Measurements from ENCODE around the gene C4orf51. TPM values are rescaled to one million over a fixed set of nuclear protein-coding genes. Genes with fewer than 3 reads are reported as not detected.

Gene C4orf51
- total and polyA plus RNA-seq, 2 donors (not counting 1 experiment from before 2014, with no cell fraction given): not detected

DNA sequence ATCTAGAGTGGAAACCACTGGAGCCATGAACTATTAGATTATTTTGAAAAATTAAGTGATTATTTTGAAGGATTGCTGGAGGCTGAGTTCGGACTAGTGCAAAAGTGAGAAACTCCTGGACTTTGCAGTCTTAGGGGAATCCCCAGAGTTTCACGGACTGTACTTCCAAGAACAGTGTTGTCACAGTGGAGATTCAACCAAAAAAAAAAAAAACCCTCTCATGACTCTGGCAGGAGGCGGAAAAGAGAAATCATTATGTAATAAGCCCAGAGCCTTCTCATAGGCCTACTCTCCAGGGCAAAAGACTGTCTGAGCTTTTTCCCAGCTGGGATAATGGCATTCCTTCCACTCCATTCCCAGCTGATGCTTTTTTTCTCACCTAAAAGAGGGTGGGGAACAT, 16.8 kb upstream of the C4orf51 start:
- Histone ChIP-seq H3K4me1 (ENCODE audit: control insufficient read depth, extremely low read depth, insufficient read depth, low read length) (no peaks in the 10 kb centered on the region), H3K4me2 (ENCODE audit: extremely low read depth, insufficient read depth, low read length) (no peak overlapping the region), H3K27me3 (ENCODE audit: control insufficient read depth, insufficient read depth, low read length) (no peaks in the 10 kb centered on the region), H3K27ac (ENCODE audit: insufficient read depth, low read length) (no peak overlapping the region), H4K20me1 (ENCODE audit: control insufficient read depth, extremely low read depth, insufficient read depth, low read length) (no peaks in the 10 kb centered on the region), H2AFZ (ENCODE audit: low read length) (no peak overlapping the region), H3K4me3 (replicated peaks in 1 of 4; ENCODE audit: control extremely low read depth in 1 of 4, insufficient read depth in 1 of 4, low read depth in 3 of 4, low read length in 4 of 4) (no peak overlapping the region), H3K9ac (ENCODE audit: insufficient read depth, low read length) (no peak overlapping the region), H3K36me3 (ENCODE audit: control insufficient read depth, insufficient read depth, low read length) (no peaks in the 10 kb centered on the region), H3K9me3 (ENCODE audit: control insufficient read depth, insufficient read depth, low read depth, low read length) (no peaks in the 10 kb centered on the region), H3K79me2 (ENCODE audit: control insufficient read depth, insufficient read depth, low read length) (no peaks in the 10 kb centered on the region)
- no peak for DNase-seq (ENCODE audit: low read depth in 2 of 2)
- TF ChIP-seq EZH2 (IDR thresholded peaks at IDR 0.05; ENCODE audit: low read length, missing control alignments): no peak
- TF ChIP-seq, protein P1, sequence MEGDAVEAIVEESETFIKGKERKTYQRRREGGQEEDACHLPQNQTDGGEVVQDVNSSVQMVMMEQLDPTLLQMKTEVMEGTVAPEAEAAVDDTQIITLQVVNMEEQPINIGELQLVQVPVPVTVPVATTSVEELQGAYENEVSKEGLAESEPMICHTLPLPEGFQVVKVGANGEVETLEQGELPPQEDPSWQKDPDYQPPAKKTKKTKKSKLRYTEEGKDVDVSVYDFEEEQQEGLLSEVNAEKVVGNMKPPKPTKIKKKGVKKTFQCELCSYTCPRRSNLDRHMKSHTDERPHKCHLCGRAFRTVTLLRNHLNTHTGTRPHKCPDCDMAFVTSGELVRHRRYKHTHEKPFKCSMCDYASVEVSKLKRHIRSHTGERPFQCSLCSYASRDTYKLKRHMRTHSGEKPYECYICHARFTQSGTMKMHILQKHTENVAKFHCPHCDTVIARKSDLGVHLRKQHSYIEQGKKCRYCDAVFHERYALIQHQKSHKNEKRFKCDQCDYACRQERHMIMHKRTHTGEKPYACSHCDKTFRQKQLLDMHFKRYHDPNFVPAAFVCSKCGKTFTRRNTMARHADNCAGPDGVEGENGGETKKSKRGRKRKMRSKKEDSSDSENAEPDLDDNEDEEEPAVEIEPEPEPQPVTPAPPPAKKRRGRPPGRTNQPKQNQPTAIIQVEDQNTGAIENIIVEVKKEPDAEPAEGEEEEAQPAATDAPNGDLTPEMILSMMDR (conservative IDR thresholded peaks at IDR 0.05 in 1 of 2, IDR thresholded peaks at IDR 0.05 in 1 of 2; ENCODE audit: low read depth in 1 of 2, low read length in 2 of 2): no peak

DNA sequence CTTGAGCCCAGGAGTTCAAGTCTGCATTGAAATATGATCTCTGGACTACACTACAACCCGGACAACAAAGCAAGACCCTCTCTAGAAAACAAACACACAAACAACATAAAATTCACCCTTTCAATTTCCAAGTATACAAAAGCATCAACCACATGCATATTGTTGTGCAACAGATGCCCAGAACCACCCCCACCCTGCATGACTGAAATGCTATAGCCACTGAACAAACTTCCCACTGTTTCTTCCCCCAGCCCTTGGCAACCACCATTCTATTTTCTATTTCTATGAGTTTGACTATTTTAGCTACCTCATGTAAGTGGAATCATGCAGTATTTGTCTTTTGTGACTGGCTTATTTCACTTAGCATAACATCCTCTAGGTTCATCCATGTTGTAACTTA, 14.2 kb upstream of the C4orf51 start:
- no peaks in the 10 kb centered on the region for H3K4me1 ChIP-seq (ENCODE audit: control insufficient read depth, extremely low read depth, insufficient read depth, low read length)
- no peaks in the 10 kb centered on the region for H3K27me3 ChIP-seq (ENCODE audit: control insufficient read depth, insufficient read depth, low read length)
- no peak overlapping the region for H3K4me3 ChIP-seq (replicated peaks in 1 of 4; ENCODE audit: control extremely low read depth in 1 of 4, insufficient read depth in 1 of 4, low read depth in 3 of 4, low read length in 4 of 4)
- no peak overlapping the region for H3K9ac ChIP-seq (ENCODE audit: insufficient read depth, low read length)
- H4K20me1 ChIP-seq (ENCODE audit: control insufficient read depth, extremely low read depth, insufficient read depth, low read length): no peaks in the 10 kb centered on the region
- H3K36me3 ChIP-seq (ENCODE audit: control insufficient read depth, insufficient read depth, low read length): no peaks in the 10 kb centered on the region
- H3K27ac ChIP-seq (ENCODE audit: insufficient read depth, low read length): no peak overlapping the region
- H3K79me2 ChIP-seq (ENCODE audit: control insufficient read depth, insufficient read depth, low read length): no peaks in the 10 kb centered on the region
- DNase-seq (ENCODE audit: low read depth in 2 of 2): no peak
- no peaks in the 10 kb centered on the region for H3K9me3 ChIP-seq (ENCODE audit: control insufficient read depth, insufficient read depth, low read depth, low read length)
- TF ChIP-seq, protein P1 (conservative IDR thresholded peaks at IDR 0.05 in 1 of 2, IDR thresholded peaks at IDR 0.05 in 1 of 2; ENCODE audit: low read depth in 1 of 2, low read length in 2 of 2): no peak
- no peak for TF ChIP-seq EZH2 (IDR thresholded peaks at IDR 0.05; ENCODE audit: low read length, missing control alignments)
- no peak overlapping the region for H3K4me2 ChIP-seq (ENCODE audit: extremely low read depth, insufficient read depth, low read length)
- no peak overlapping the region for H2AFZ ChIP-seq (ENCODE audit: low read length)

DNA sequence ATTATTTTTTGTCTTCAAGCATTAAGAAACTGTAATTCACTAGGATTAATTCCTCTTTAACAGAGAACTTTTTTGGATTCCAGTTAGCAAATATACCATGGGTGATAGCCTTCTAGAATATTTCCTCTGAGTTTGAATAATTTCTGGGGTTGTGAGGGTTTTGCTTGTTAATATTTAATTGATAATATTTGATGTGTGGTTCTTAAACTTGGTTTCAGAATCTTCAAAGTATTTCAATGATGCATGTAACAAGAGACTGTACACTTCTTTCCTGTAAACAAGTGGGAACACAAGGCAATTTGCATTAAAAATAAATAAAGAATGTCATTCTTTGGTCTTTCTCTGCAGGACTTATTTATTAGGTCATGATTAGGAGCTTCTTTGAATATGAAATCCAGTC, 9.5 kb upstream of the C4orf51 start:
- Histone ChIP-seq H3K36me3 (ENCODE audit: control insufficient read depth, insufficient read depth, low read length) (no peaks in the 10 kb centered on the region), H3K9me3 (ENCODE audit: control insufficient read depth, insufficient read depth, low read depth, low read length) (no peaks in the 10 kb centered on the region), H3K79me2 (ENCODE audit: control insufficient read depth, insufficient read depth, low read length) (no peaks in the 10 kb centered on the region), H3K4me3 (replicated peaks in 1 of 4; ENCODE audit: control extremely low read depth in 1 of 4, insufficient read depth in 1 of 4, low read depth in 3 of 4, low read length in 4 of 4) (no peak overlapping the region), H4K20me1 (ENCODE audit: control insufficient read depth, extremely low read depth, insufficient read depth, low read length) (no peaks in the 10 kb centered on the region), H3K9ac (ENCODE audit: insufficient read depth, low read length) (no peak overlapping the region), H3K27ac (ENCODE audit: insufficient read depth, low read length) (no peak overlapping the region), H3K27me3 (ENCODE audit: control insufficient read depth, insufficient read depth, low read length) (no peaks in the 10 kb centered on the region), H3K4me1 (ENCODE audit: control insufficient read depth, extremely low read depth, insufficient read depth, low read length) (no peaks in the 10 kb centered on the region), H3K4me2 (ENCODE audit: extremely low read depth, insufficient read depth, low read length) (no peak overlapping the region), H2AFZ (ENCODE audit: low read length) (no peak overlapping the region)
- TF ChIP-seq, protein P1 (conservative IDR thresholded peaks at IDR 0.05 in 1 of 2, IDR thresholded peaks at IDR 0.05 in 1 of 2; ENCODE audit: low read depth in 1 of 2, low read length in 2 of 2): no peak
- TF ChIP-seq EZH2 (IDR thresholded peaks at IDR 0.05; ENCODE audit: low read length, missing control alignments): no peak
- no peak for DNase-seq (ENCODE audit: low read depth in 2 of 2)

All from fibroblast of lung (primary cell).